ENCODE data around the gene ANKRD28. TPM values are rescaled to one million over a fixed set of nuclear protein-coding genes. Genes with fewer than 3 reads are reported as not detected.
"Not testable (repeated sequence)": the region's sequence is repeated elsewhere in the genome, so short reads cannot be mapped to it uniquely, and the experiment has no call there.

Gene ANKRD28
- total RNA-seq, 2 donors from 2014 or later, result 33.4 to 37.1 TPM

DNA sequence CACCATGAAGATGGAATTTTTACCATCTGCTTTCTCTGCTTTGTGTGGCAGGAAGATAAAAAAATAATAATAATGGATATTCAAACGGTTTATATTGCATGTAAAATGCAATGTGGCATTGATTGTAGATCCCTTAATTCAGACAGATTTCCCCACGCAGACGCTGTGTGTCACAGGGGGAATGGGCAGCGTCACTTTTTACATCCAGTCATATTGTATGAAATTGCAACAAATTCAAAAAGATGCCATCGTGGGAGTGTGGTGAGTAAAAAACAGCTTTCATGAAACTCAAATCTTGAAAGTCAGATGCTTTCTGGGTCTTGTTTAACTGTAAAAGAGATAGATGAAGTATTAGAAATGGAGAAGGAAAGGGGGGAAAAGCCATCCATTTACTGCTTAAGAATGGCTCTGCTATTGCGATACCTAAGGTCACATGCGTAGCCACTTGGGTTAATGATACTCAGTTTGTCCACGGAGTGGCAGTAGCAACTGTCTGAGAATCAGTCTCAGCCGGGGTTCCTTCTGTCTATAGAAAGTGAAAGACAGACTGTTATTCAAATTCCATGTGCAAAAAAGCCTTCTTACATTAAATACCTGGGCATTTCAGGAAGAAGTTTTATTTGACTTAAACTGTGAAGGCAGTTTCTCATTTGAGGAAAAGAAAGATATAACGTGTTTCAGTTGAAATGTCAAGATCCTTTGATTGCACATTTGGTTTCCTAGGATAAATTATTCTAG is 167.8 kb downstream of the ANKRD28 start:
- H3K4me3 Mint-ChIP-seq, result no peak overlapping the region
- H3K27me3 Mint-ChIP-seq (ENCODE audit: insufficient read depth), result no peaks in the 10 kb centered on the region
- no peaks in the 10 kb centered on the region for H3K27me3 ChIP-seq (ENCODE audit: control insufficient read depth, insufficient read depth, low read length, poor library complexity, severe bottlenecking)
- H3K9me3 Mint-ChIP-seq, result no peaks in the 10 kb centered on the region
- DNase-seq, result peak; percentile 73
- 51 to 67% methylated on average over 7 to 10 of the region's 10 CpGs for WGBS, 2 experiments (ENCODE audit: insufficient coverage in 1 of 2, insufficient read length in 1 of 2)
- H3K4me1 Mint-ChIP-seq, result peaks cover 34% of the 10 kb centered on the region
- H3K27ac ChIP-seq (ENCODE audit: low read depth, low read length), result no peak overlapping the region
- no peaks in the 10 kb centered on the region for H3K36me3 ChIP-seq (ENCODE audit: control insufficient read depth, insufficient read depth, low read length)
- no peaks in the 10 kb centered on the region for H3K9me3 ChIP-seq (ENCODE audit: control insufficient read depth, low read length)
- no peak overlapping the region for H3K4me3 ChIP-seq (ENCODE audit: low read length)
- TF ChIP-seq CTCF (conservative IDR thresholded peaks at IDR 0.05), result peak; percentile 80
- no peak overlapping the region for H3K9ac ChIP-seq (ENCODE audit: extremely low read depth, low read length, poor library complexity, severe bottlenecking)
- peaks cover 3% of the 10 kb centered on the region for H3K36me3 Mint-ChIP-seq (ENCODE audit: low read depth)
- H3K27ac Mint-ChIP-seq, result no peak overlapping the region
- no peaks in the 10 kb centered on the region for H3K4me1 ChIP-seq (ENCODE audit: control insufficient read depth, insufficient read depth, low read length)

DNA sequence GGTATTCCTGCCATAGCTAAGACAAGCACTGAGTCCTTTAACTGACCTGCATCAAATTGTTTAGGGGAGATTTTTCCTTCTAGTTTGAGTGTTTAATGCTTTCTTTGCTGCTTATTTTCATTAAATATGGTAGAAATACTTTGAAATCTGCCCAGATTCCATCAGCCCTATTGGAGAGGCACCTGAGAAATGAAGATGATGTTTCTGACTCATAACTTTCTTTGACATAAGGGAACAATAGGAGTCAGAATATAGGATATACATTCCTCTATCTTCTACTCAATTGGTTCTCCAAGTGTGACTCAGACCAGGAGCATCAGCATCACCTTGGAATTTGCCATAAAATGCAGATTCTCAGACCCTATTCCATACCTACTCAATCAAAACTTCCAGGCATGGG is 168.8 kb downstream of the ANKRD28 start:
- Mint-ChIP-seq H3K4me3 (no peak overlapping the region), H3K4me1 (peaks cover 30% of the 10 kb centered on the region), H3K9me3 (no peaks in the 10 kb centered on the region), H3K27me3 (ENCODE audit: insufficient read depth) (no peaks in the 10 kb centered on the region), H3K27ac (no peak overlapping the region), H3K36me3 (ENCODE audit: low read depth) (peaks cover 3% of the 10 kb centered on the region)
- DNase-seq, result no peak
- Histone ChIP-seq H3K4me1 (ENCODE audit: control insufficient read depth, insufficient read depth, low read length) (no peaks in the 10 kb centered on the region), H3K9ac (ENCODE audit: extremely low read depth, low read length, poor library complexity, severe bottlenecking) (no peak overlapping the region), H3K9me3 (ENCODE audit: control insufficient read depth, low read length) (peaks cover 7% of the 10 kb centered on the region), H3K36me3 (ENCODE audit: control insufficient read depth, insufficient read depth, low read length) (no peaks in the 10 kb centered on the region), H3K4me3 (ENCODE audit: low read length) (no peak overlapping the region), H3K27ac (ENCODE audit: low read depth, low read length) (no peak overlapping the region), H3K27me3 (ENCODE audit: control insufficient read depth, insufficient read depth, low read length, poor library complexity, severe bottlenecking) (no peaks in the 10 kb centered on the region)
- no peak for TF ChIP-seq CTCF (conservative IDR thresholded peaks at IDR 0.05)

- Histone ChIP-seq H3K36me3 (ENCODE audit: control insufficient read depth, insufficient read depth, low read length) (peaks cover 4% of the 10 kb centered on the region), H3K4me3 (ENCODE audit: low read length) (peak overlapping the region; percentile 38), H3K9me3 (ENCODE audit: control insufficient read depth, low read length) (peaks cover 51% of the 10 kb centered on the region), H3K9ac (ENCODE audit: extremely low read depth, low read length, poor library complexity, severe bottlenecking) (no peak overlapping the region), H3K27me3 (ENCODE audit: control insufficient read depth, insufficient read depth, low read length, poor library complexity, severe bottlenecking) (no peaks in the 10 kb centered on the region), H3K27ac (ENCODE audit: low read depth, low read length) (no peak overlapping the region), H3K4me1 (ENCODE audit: control insufficient read depth, insufficient read depth, low read length) (no peaks in the 10 kb centered on the region)
- no peak for TF ChIP-seq CTCF (conservative IDR thresholded peaks at IDR 0.05)
- no peak for DNase-seq
- Mint-ChIP-seq H3K27me3 (ENCODE audit: insufficient read depth) (no peaks in the 10 kb centered on the region), H3K36me3 (ENCODE audit: low read depth) (peaks cover 39% of the 10 kb centered on the region), H3K4me3 (no peak overlapping the region), H3K9me3 (peaks cover 44% of the 10 kb centered on the region), H3K27ac (no peak overlapping the region), H3K4me1 (peaks cover 3% of the 10 kb centered on the region)
- WGBS, 2 experiments (ENCODE audit: insufficient coverage in 1 of 2, insufficient read length in 1 of 2), result 80 to 93% methylated on average over 2 to 4 of the region's 4 CpGs
These were observed 174.0 kb downstream of the ANKRD28 start for GRCh38 chr3:15623535-15624440.

- H3K4me3 ChIP-seq (ENCODE audit: low read length); H3K36me3 ChIP-seq (ENCODE audit: control insufficient read depth, insufficient read depth, low read length); H3K27me3 Mint-ChIP-seq (ENCODE audit: insufficient read depth); DNase-seq; H3K9ac ChIP-seq (ENCODE audit: extremely low read depth, low read length, poor library complexity, severe bottlenecking); H3K4me1 Mint-ChIP-seq; H3K27me3 ChIP-seq (ENCODE audit: control insufficient read depth, insufficient read depth, low read length, poor library complexity, severe bottlenecking); H3K27ac Mint-ChIP-seq; H3K4me3 Mint-ChIP-seq; H3K4me1 ChIP-seq (ENCODE audit: control insufficient read depth, insufficient read depth, low read length); H3K27ac ChIP-seq (ENCODE audit: low read depth, low read length): not testable (repeated sequence)
- peaks cover 51% of the 10 kb centered on the region for H3K9me3 ChIP-seq (ENCODE audit: control insufficient read depth, low read length)
- 92 to 95% methylated on average over 4 to 7 of the region's 8 CpGs for WGBS, 2 experiments (ENCODE audit: insufficient coverage in 1 of 2, insufficient read length in 1 of 2)
- Mint-ChIP-seq H3K9me3 (peaks cover 49% of the 10 kb centered on the region), H3K36me3 (ENCODE audit: low read depth) (peaks cover 39% of the 10 kb centered on the region)
These were observed 177.9 kb downstream of the ANKRD28 start for GRCh38 chr3:15619659-15620464.
